Embryonic facial prominence (tissue), 1 donor: ENCODE results near the gene CCDC15.

Experiments
- DNase-seq: peaks from one replicate; pipeline ENCODE4 v3.0.0-alpha.2; 2016; ENCODE audit errors: extremely low spot score

The CCDC15 gene, protein sequence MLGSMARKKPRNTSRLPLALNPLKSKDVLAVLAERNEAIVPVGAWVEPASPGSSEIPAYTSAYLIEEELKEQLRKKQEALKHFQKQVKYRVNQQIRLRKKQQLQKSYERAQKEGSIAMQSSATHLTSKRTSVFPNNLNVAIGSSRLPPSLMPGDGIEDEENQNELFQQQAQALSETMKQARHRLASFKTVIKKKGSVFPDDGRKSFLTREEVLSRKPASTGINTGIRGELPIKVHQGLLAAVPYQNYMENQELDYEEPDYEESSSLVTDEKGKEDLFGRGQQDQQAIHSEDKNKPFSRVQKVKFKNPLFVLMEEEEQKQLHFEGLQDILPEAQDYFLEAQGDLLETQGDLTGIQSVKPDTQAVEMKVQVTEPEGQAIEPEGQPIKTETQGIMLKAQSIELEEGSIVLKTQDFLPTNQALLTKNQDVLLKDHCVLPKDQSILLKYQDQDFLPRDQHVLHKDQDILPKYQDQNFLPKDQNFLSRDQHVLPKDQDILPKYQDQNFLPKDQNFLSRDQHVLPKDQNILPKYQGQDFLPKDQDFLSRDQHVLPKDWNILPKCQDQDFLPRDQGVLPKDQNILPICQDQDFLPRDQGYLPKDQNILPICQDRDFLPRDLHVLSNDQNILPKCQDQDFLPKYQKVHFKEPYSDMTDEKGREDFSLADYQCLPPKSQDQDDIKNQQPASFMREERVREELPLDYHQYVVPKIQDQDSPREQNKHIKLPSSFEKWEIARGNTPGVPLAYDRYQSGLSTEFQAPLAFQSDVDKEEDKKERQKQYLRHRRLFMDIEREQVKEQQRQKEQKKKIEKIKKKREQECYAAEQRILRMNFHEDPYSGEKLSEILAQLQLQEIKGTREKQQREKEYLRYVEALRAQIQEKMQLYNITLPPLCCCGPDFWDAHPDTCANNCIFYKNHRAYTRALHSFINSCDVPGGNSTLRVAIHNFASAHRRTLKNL

DNA sequence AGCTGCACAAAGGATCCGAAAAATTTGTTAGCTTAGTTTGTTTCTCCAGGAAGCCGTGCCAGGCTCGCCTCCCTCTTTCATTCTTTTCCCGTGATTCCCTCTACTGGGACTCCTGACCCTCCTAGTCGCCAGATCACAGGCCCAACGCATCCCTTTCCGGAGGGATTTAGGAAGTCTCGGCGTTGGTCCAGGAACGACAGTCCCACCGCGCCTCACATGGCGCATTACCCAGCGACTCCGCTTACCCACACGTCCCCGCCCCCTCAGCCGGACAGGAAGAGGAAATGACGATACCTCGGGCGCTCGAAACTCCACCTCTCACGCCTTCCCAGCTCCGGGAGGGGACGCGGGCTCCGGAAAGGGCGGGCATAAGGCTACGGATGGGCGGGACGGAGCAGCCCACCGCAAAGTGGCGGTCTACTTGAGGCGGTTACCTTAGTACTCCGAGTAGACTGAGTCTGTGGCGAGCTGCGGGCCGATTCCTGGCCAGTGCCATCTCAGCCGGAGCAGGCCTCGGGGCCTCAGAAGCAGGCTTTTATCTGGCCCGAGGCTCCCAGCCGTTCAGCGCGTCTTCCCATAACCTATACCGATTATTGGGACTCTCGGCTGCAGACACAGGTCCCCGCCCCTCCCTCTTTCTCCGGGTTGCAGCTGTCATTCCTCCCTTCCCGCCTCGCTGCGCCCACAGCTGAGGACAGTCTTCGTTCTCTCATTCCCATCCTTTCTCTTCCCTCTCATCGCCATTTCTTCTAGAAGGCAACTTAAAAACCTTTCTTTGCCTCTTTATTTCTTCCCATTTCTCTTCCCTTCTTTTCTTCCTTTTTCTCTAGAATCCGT is at the start of gene CCDC15:
Gene CCDC15, plus strand, starts transcription at position 450 of the 837 bp plus-strand sequence. CDS start 531 bp downstream, outside the sequence.
- DNase-seq = peak; percentile 97

DNA sequence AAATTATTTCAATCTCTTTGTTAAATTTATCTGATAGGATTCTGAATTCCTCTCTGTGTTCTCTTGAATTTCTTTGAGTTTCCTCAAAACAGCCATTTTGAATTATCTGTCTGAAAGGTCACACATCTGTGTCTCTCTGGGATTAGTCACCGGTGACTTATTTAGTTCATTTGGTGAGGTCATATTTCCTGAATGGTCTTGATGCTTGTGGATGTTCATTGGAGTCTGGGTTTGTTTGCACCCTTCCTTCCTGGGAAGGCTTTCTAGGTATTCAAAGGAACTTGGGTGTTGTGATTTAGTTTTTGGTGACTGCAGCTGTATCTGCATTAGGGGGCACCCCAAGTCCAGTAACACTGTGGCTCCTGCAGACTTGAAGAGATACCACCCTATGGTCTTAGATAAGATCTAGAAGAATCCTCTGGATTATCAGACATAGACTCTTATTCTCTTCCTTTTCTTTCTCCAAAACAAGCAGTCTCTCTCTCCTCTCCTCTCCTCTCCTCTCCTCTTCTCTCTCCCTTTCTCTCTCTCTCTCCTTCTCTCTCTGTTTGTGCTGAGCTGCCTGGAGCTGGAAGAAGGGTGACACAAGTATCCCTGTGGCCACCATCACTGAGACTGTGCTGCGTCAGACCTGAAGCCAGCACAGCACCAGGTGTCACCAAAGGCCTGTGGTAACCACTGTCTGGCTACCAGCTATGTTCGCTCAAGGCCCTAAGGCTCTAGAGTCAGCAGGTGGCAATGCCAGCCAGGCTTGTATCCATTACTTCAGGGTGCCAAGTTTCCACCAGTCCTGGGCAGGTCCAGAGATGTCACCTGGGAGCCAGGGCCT is 38.2 kb upstream of the CCDC15 start:
- no peak for DNase-seq

DNA sequence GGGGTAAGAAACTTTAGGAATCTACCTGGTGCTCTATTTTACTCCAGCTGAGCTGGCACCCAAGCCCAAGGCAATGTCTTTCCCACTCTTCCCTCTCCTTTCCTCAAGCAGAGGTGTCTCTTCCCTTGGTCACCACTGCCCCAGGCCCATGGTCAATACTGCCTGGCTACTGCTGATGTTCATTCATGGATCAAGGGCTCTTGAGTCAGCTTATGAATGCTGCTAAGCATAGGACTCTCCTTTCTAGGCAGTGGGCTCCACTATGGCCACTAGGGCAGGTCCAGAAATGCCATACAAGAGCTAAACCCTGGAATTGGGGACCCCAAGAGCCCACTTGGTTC is 37.7 kb upstream of the CCDC15 start:
- no peak for DNase-seq

GRCh38 chr11:124917115-124917637 is 36.8 kb upstream of the CCDC15 start:
- DNase-seq = no peak

DNA sequence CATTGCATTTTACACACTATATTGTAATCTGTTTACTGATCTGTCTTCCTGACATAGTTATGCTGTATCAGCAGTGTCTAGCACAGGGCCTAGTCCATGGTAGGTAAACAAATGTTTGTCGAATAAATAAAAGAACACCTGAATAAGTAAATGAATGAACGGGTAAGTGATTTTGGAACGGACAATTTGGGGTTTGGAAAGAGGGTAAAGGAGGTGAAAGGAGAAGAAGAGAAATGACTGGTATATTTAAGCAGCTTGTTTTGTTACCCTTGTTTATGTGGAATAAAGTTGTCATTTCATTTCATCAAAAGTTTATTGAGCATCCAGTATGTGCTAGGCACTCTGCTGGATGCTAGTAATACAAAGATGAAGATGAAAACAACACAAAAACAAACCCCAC is 35.1 kb upstream of the CCDC15 start, which contains the start of gene HEPN1:
Gene HEPN1, plus strand, starts transcription at position 301 of the 400 bp plus-strand sequence.
- no peak for DNase-seq

DNA sequence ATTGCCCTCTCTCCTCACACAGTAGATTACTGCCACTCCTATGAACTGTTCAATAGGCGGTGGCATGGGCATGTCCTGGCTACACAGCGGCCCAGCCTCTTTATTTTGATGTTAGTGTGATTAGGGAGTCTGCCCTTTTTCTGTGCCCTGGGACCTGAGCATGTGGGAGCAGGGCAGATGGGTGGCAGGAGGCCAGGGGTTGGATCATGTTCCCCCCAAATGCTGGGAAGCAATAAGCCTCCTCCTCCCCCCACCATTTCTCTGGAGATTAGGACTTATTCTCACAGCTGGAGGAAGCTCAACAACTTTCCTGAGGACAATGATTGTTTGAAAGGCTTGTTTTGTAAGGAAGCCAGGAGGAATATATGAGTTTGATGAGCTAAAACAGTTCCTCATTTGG is 34.1 kb upstream of the CCDC15 start:
- no peak for DNase-seq

DNA sequence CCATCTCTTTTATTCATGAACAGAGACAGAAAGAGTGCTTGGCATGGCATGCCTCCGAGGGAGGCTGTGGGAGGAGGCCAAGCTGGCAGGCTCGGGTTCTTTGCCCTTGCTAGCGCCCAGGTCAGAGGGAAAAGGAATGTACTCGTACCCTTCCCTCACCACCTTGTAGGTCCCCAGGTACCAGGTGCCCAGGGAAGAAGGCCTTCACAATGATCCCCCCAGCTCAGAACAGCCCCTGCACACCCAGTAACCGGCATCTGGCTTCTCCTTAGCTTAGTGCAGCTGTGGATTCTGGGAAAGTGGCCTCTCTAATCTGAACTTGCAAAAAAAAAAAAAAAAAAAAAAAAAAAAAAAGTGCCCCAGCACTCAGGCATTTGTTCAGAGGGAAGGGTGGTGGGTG is 33.6 kb upstream of the CCDC15 start:
- no peak for DNase-seq

DNA sequence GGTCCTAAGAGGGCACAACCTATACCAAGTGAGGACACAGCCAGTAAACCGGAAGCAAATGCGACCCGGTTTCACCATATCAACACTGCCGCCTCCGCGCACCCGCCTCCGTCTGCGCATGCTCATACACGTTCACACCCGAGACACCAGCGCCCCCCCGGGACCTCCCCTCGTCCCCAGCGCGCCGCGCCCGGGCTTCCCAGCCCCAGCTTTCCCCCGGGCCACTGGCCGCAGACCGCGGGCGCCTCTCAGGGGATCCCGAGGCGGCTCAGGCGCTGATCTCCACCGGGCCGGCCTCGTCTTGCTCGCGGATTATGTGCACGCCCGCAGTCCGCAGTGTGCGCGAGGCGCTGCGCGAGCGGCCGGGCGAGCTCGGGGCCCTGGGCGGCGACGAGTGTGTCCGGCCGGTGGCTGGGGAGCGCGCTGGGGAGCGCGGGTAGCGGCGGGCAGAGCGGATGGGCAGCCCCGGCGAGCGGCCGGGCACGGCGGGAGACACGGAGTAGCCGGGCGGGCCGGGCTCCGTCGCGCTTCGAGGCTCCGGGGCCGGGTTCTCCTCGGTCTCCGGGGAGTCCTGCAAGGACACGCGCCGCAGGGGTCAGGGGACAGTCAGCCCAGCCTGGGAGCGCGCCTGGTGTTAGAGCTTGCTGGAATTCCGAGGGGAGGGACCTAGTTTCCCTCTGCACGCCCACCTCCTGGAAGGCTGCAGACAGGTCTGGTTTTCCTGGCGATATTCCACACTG is 33.0 kb upstream of the CCDC15 start:
- peak; percentile 55 for DNase-seq

- no peak for DNase-seq
These were observed 31.2 kb upstream of the CCDC15 start for GRCh38 chr11:124922831-124923230.

DNA sequence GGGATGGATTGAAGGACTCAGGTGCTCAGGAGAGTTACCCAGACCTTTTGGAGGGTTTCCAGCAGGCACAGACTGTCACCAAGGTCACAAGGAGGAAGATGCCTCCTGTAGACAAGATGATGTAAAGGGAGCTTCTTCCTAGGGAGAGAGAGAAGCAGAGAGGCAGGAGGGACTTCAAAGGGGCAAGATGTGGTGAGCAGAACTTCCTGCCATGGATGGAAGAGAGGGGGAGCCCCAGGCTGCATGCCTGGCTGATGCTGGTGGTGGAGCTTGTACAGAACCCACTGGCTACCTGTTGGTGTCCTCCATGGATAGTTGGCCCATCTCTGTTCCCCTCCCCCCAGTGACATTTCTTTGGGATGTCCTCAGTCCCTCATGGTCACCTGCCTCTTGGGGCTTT is 30.7 kb upstream of the CCDC15 start:
- DNase-seq = no peak

- no peak for DNase-seq
These were observed 24.9 kb upstream of the CCDC15 start for GRCh38 chr11:124928942-124929665.

DNA sequence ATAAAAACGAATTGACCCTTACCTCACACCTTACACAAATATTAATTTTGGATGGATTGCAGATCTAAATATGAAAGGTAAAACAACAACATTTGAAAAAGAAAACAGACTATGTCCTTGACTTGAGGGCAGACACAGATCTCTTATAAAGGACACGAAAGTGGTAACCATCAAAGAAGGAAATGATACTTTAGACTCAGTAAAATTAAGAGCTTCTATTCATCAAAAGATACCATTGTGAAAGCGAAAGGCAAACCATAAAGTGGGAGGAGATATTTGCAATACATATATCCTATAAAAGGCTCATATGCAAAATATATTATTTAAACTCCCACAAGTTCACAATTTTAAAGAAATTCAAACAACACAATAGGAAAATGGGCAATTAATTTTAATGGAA is 23.2 kb upstream of the CCDC15 start:
- DNase-seq = no peak

GRCh38 chr11:124934862-124935547 is 19.0 kb upstream of the CCDC15 start:
- no peak for DNase-seq

DNA sequence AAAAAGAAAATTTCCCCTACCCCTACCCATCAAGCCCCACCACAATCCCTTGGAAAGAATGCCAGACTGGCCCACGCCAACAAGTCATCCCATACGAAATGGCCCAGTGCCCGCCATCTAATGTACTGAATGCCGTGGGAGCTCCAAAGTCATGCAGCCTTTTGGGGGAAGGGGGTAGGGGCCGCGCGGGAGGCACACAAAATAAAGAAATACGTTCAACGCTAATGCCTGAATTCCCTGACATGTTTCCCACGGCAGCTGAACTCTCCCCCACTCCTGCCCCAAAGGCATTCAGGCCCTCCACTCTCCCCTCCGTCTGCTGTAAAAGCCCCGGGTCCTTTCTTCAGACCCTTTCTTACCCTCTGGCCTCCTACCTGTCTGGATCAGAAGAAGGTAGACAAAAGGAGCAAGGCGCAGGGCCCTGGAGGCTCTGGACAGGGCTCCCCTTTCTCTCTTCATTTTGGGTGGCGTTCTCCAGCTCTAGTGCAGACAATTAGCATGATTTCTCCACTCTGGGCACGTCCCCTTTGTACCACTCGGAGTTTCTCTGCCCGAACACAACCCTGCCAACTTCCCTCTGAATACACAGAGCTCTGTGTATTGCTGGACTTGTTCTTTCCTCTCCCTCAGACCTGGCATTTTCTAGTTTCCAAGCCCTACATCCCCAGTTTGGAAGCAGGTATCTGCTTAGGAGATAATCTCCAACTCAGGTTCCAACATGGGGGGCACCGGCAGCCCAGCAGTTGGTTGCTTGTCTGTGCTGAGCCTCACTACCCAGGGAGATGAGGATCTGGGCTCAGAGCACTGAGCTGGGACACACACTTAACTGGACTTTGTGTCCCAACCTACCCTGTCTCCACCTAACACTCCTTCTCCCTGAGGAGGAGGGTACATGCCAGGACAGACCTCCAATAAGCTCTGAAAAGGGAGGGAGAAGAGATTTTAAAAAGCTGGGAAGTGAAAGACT is 18.2 kb upstream of the CCDC15 start, which contains the start of gene HEPACAM:
Gene HEPACAM, minus strand, starts transcription at position 500 of the 967 bp plus-strand sequence. Its CDS starts 41 bp downstream, at position 459.
- no peak for DNase-seq

- DNase-seq = no peak
These were observed 16.6 kb upstream of the CCDC15 start for GRCh38 chr11:124937336-124937935.

DNA sequence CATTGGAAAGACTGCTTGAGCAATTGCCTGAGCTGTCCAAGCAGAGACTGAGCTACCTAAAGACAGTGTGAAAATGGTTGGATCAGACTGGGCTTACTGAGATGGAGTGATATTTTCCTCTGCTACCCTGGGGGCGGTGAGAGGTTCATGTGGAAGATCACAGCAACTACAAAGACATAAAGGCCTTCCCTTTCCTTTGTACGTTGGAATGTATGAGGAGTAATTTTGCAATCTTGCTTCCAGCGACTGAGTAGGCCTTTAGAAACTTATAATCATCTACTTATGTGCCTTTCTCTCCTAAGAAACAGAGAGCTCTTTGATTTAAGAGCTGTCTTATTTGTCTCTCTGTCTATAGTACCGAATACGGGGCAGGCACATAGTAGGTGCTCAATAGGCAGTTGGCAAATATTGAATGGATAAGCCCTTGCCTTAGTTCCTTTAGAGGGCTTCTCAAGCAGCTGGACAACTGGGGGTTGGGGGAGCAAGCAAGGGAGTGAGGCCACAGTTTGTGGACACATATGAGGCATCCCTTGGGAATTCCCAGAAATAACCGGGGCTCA is 15.7 kb upstream of the CCDC15 start:
- DNase-seq = no peak

DNA sequence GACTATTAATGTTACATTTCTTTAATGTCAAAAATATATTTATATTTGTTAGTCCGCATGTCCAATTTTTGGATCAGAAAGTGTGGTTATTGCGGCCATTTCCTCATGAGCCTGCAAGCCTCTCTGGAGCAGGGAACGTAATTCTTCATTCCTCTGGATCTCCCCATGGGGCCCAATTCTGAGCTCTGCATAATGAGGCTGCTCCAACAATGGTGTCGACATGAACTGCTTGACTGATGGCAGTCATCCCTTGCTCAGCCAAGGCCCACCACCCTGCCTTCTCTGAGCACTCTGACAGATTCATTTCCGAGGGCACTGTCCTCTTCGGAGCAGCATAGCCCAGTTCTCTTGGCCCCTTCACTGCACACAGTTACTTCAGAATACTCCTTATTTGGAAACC is 15.0 kb upstream of the CCDC15 start:
- no peak for DNase-seq
